HCT116 (cell line): ENCODE data around the gene SLC16A4. TPM values are rescaled to one million over a fixed set of nuclear protein-coding genes. Genes with fewer than 3 reads are reported as not detected.

Experiments used
- ATAC-seq: fragments of 200-7000 bp; cut with Tn5 transposase; 2 replicates; pipeline ENCODE4 v1.9.1; 2020; ENCODE audit warnings: mild to moderate bottlenecking, moderate library complexity
- BruUV-seq: library from RNA; stranded (reverse); fragments of 400-500 nt; replicated peaks from 2 replicates; lab custom pipeline; 2021; lab: Mats Ljungman, UMichigan
- CTCF ChIA-PET: fragments of 300-600 bp; sonication (Branson Sonifier 250); formaldehyde crosslinking; loops from one replicate; lab custom pipeline; 2021; ENCODE audit warnings: antibody characterized with exemption; lab: Charles Lee
- POLR2A ChIA-PET: fragments of 300-600, 350-600 bp; sonication (Branson Sonifier 250); formaldehyde crosslinking; loops from one replicate; lab custom pipeline; 2021; ENCODE audit warnings: antibody characterized with exemption; lab: Charles Lee
- RAD21 ChIA-PET, 2 experiments: fragments of 300-600 bp; sonication (Branson Sonifier 250); formaldehyde crosslinking; loops; one replicate each; lab custom pipeline; 2023; ENCODE audit warnings: low total read pairs in 2 of 2; ENCODE audit not compliant: uncharacterized antibody in 2 of 2, unreplicated experiment in 2 of 2, low non-redundant PET in 1 of 2; lab: Charles Lee
- DNase-seq: peaks from one replicate; pipeline ENCODE4 v3.0.0-alpha.2; 2010; ENCODE audit warnings: low read depth, low spot score
- H2AFZ ChIP-seq: fragments of 200-600 bp; shearing (Covaris generic), sonication (generic); 2 replicates; pipeline ENCODE4 v1.6.1; 2017; ENCODE audit warnings: low read depth, mixed run types, mixed read lengths, antibody characterized with exemption, low read length; ENCODE audit not compliant: poor library complexity, severe bottlenecking
- H3K27ac ChIP-seq: 2 replicates; pipeline ENCODE4 v1.5.1; 2012; ENCODE audit warnings: low read depth, low read length
- H3K27me3 ChIP-seq: fragments of 200-600 bp; sonication (generic); 2 replicates; pipeline ENCODE4 v1.6.1; 2016; ENCODE audit warnings: mixed run types, low read length, mixed read lengths; ENCODE audit not compliant: insufficient read depth
- H3K36me3 ChIP-seq, 2 experiments: fragments of 200-500 bp in 1 of 2; fragments of 200-600 bp in 1 of 2; sonication (Bioruptor generic) in 1 of 2; sonication (generic) in 1 of 2; 2 replicates each; pipeline versions ENCODE4 v1.5.1 to v1.6.1; 2014 to 2016; ENCODE audit warnings: low read length in 2 of 2, inconsistent platforms in 1 of 2, mixed read lengths in 1 of 2, mixed run types in 1 of 2; ENCODE audit not compliant: insufficient read depth in 2 of 2, control insufficient read depth in 1 of 2
- H3K4me1 ChIP-seq, 2 experiments: fragments of 200-600 bp in 1 of 2; sonication (generic) in 1 of 2; 2 replicates each; pipeline versions ENCODE4 v1.5.1 to v1.6.1; 2012 to 2017; ENCODE audit warnings: low read length in 2 of 2, inconsistent platforms in 1 of 2, mild to moderate bottlenecking in 1 of 2, mixed read lengths in 1 of 2, mixed run types in 1 of 2, moderate library complexity in 1 of 2; ENCODE audit not compliant: insufficient read depth in 2 of 2, control insufficient read depth in 1 of 2
- H3K4me2 ChIP-seq: fragments of 200-600 bp; sonication (generic); 2 replicates; pipeline ENCODE4 v1.6.1; 2017; ENCODE audit warnings: mixed run types, low read length, mixed read lengths
- H3K4me3 ChIP-seq, 2 experiments: fragments of 200-600 bp in 1 of 2; sonication (generic) in 1 of 2; replicated peaks in 1 of 2; 2 replicates each; pipeline ENCODE4 v1.5.1; 2011 to 2016; ENCODE audit warnings: low read length in 2 of 2, control low read depth in 1 of 2, low read depth in 1 of 2, mild to moderate bottlenecking in 1 of 2, mixed read lengths in 1 of 2, mixed run types in 1 of 2
- H3K79me2 ChIP-seq: fragments of 200-600 bp; sonication (generic); 2 replicates; pipeline ENCODE4 v1.6.1; 2017; ENCODE audit warnings: mild to moderate bottlenecking, mixed run types, low read length, moderate library complexity, mixed read lengths; ENCODE audit not compliant: insufficient read depth
- H3K9ac ChIP-seq: fragments of 200-600 bp; sonication (generic); 2 replicates; pipeline ENCODE4 v1.6.1; 2016; ENCODE audit warnings: low read length, mixed read lengths
- H3K9me2 ChIP-seq: fragments of 200-600 bp; sonication (generic), shearing (Covaris generic); 2 replicates; pipeline ENCODE4 v1.6.1; 2017; ENCODE audit warnings: mixed run types, mild to moderate bottlenecking, moderate library complexity; ENCODE audit not compliant: insufficient read depth
- H3K9me3 ChIP-seq, 2 experiments: fragments of 200-500 bp in 1 of 2; fragments of 200-600 bp in 1 of 2; sonication (Bioruptor generic) in 1 of 2; sonication (generic) in 1 of 2; 2 replicates each; pipeline ENCODE4 v1.6.1; 2014 to 2017; ENCODE audit warnings: low read length in 2 of 2, mixed read lengths in 2 of 2, inconsistent platforms in 1 of 2, low read depth in 1 of 2, mild to moderate bottlenecking in 1 of 2, mixed run types in 1 of 2, moderate library complexity in 1 of 2; ENCODE audit not compliant: control insufficient read depth in 1 of 2, insufficient read depth in 1 of 2
- H4K20me1 ChIP-seq: fragments of 200-600 bp; sonication (generic), shearing (Covaris generic); 2 replicates; pipeline ENCODE4 v1.6.1; 2017; ENCODE audit warnings: mixed run types, mild to moderate bottlenecking, moderate library complexity; ENCODE audit not compliant: insufficient read depth
- ELF1 ChIP-seq: IDR thresholded peaks from 2 replicates; pipeline ENCODE4 v1.6.1; 2012; ENCODE audit warnings: low read depth, borderline replicate concordance
- EZH2 ChIP-seq: fragments of 200-600 bp; sonication (generic); IDR thresholded peaks from 2 replicates; pipeline ENCODE4 v1.6.1; 2017; ENCODE audit warnings: antibody characterized with exemption, mixed run types
- EZH2phosphoT487 ChIP-seq: fragments of 200-600 bp; IDR thresholded peaks from 2 replicates; pipeline ENCODE4 v1.6.1; 2018; ENCODE audit warnings: antibody characterized with exemption, borderline replicate concordance
- FOSL1 ChIP-seq: IDR thresholded peaks from 2 replicates; pipeline ENCODE4 v1.6.1; 2012; ENCODE audit warnings: low read depth
- MAX ChIP-seq: IDR thresholded peaks from 2 replicates; pipeline ENCODE4 v1.6.1; 2012
- POLR2AphosphoS5 ChIP-seq: IDR thresholded peaks from 2 replicates; pipeline ENCODE4 v1.6.1; 2011; ENCODE audit warnings: mild to moderate bottlenecking, low read depth, low read length, moderate library complexity
- SP1 ChIP-seq: IDR thresholded peaks from 2 replicates; pipeline ENCODE4 v1.6.1; 2012; ENCODE audit warnings: low read depth
- SRF ChIP-seq: IDR thresholded peaks from 2 replicates; pipeline ENCODE4 v1.6.1; 2012; ENCODE audit warnings: low read depth
- YY1 ChIP-seq: IDR thresholded peaks from 2 replicates; pipeline ENCODE4 v1.6.1; 2011; ENCODE audit warnings: low read length, low read depth, moderate library complexity, mild to moderate bottlenecking; ENCODE audit not compliant: insufficient replicate concordance; ENCODE audit errors: extremely low read depth
- intact Hi-C: fragments of 100-400 bp; cut with micrococcal nuclease; formaldehyde crosslinking; loops from 2 replicates; pipeline ENCODE4 v1.10.0; 2022
- total RNA-seq: library from RNA; stranded (reverse); gene quantifications from one replicate; pipeline ENCODE4 v1.2.1, GENCODE V29; 2021; ENCODE audit not compliant: unreplicated experiment
- TF ChIP-seq, protein P1 (sequence below): IDR thresholded peaks from 2 replicates; pipeline ENCODE4 v1.6.1; 2011; ENCODE audit warnings: mild to moderate bottlenecking, low read length, moderate library complexity; ENCODE audit not compliant: insufficient replicate concordance; ENCODE audit errors: extremely low read depth
- TF ChIP-seq, protein P2 (sequence below), 3 experiments: fragments of 200-600 bp in 1 of 3; sonication (generic) in 1 of 3; IDR thresholded peaks in 2 of 3; conservative IDR thresholded peaks in 1 of 3; 2 replicates each; pipeline ENCODE4 v1.5.1; 2012 to 2017; ENCODE audit warnings: low read depth in 2 of 3, low read length in 2 of 3, antibody characterized with exemption in 1 of 3, borderline replicate concordance in 1 of 3, control low read depth in 1 of 3, mild to moderate bottlenecking in 1 of 3, mixed read lengths in 1 of 3, mixed run types in 1 of 3, moderate library complexity in 1 of 3; ENCODE audit not compliant: insufficient read depth in 1 of 3

The SLC16A4 gene
- total RNA-seq, 1 experiment from 2014 or later: 0.20 TPM

DNA sequence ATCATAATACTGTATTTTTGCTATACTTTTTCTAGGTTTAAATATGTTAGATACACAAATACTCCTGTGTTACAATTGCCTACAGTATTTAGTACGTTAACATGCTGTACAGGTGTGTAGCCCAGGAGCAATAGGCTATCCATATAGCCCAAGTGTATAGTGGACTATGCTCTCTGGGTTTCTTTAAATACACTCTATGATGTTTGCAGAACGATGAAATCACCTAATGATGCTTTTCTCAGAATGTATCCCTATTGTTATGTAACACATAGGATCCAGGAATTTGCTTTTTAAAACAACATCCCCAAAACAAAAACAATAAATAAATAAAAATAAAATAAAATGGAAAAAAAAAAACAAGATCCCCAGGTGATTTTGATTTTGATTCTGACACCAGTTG lies 69.8 kb downstream of the SLC16A4 start:
- Histone ChIP-seq H3K27ac (no peak overlapping the region), H3K79me2 (no peaks in the 10 kb centered on the region), H3K4me1 (peaks cover 7 to 11% of the 10 kb centered on the region in 2 experiments; a peak in 2 of 4 replicates), H2AFZ (no peak overlapping the region), H3K9me3 (no peaks in the 10 kb centered on the region), H3K4me2 (no peak overlapping the region), H3K9ac (no peak overlapping the region), H4K20me1 (no peaks in the 10 kb centered on the region), H3K9me2 (no peaks in the 10 kb centered on the region), H3K27me3 (no peaks in the 10 kb centered on the region), H3K36me3 (no peaks in the 10 kb centered on the region), H3K4me3 (no peak overlapping the region)
- BruUV-seq: no TSS peak
- ChIA-PET POLR2A (no interaction called here), CTCF (interaction anchor here (1.0 to 1.7 kb wide), 2 partner anchors 17 kb away, joined by 3 read pairs; no protein-coding TSS in a partner anchor), RAD21 (no interaction called here)
- TF ChIP-seq YY1 (no peak), ELF1 (no peak), POLR2AphosphoS5 (no peak), SP1 (no peak), FOSL1 (no peak), MAX (no peak), EZH2phosphoT487 (no peak), EZH2 (no peak), SRF (no peak)
- TF ChIP-seq, protein P1, sequence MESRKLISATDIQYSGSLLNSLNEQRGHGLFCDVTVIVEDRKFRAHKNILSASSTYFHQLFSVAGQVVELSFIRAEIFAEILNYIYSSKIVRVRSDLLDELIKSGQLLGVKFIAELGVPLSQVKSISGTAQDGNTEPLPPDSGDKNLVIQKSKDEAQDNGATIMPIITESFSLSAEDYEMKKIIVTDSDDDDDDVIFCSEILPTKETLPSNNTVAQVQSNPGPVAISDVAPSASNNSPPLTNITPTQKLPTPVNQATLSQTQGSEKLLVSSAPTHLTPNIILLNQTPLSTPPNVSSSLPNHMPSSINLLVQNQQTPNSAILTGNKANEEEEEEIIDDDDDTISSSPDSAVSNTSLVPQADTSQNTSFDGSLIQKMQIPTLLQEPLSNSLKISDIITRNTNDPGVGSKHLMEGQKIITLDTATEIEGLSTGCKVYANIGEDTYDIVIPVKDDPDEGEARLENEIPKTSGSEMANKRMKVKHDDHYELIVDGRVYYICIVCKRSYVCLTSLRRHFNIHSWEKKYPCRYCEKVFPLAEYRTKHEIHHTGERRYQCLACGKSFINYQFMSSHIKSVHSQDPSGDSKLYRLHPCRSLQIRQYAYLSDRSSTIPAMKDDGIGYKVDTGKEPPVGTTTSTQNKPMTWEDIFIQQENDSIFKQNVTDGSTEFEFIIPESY: no peak
- TF ChIP-seq, protein P2, sequence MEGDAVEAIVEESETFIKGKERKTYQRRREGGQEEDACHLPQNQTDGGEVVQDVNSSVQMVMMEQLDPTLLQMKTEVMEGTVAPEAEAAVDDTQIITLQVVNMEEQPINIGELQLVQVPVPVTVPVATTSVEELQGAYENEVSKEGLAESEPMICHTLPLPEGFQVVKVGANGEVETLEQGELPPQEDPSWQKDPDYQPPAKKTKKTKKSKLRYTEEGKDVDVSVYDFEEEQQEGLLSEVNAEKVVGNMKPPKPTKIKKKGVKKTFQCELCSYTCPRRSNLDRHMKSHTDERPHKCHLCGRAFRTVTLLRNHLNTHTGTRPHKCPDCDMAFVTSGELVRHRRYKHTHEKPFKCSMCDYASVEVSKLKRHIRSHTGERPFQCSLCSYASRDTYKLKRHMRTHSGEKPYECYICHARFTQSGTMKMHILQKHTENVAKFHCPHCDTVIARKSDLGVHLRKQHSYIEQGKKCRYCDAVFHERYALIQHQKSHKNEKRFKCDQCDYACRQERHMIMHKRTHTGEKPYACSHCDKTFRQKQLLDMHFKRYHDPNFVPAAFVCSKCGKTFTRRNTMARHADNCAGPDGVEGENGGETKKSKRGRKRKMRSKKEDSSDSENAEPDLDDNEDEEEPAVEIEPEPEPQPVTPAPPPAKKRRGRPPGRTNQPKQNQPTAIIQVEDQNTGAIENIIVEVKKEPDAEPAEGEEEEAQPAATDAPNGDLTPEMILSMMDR (IDR thresholded peaks at IDR 0.05 in 2 of 3, conservative IDR thresholded peaks at IDR 0.05 in 1 of 3; ENCODE audit: borderline replicate concordance in 1 of 3, insufficient read depth in 1 of 3, low read depth in 2 of 3, low read length in 2 of 3): no peak
- ATAC-seq: no peak
- DNase-seq: no peak
- intact Hi-C loops: no loop called here
